ENCODE results near the gene TSLP.

TSLP gene

GRCh38 chr5:111119221-111119620, 47.7 kb downstream of the TSLP start:
- no peak for ATAC-seq
- H3K27ac Mint-ChIP-seq: no peak overlapping the region
- peaks cover 59% of the 10 kb centered on the region for H3K36me3 Mint-ChIP-seq (ENCODE audit: low read depth)
- no peaks in the 10 kb centered on the region for H3K9me3 Mint-ChIP-seq
- no peak overlapping the region for H3K4me3 Mint-ChIP-seq
- H3K27me3 Mint-ChIP-seq: no peaks in the 10 kb centered on the region
- H3K4me1 Mint-ChIP-seq: peaks cover 54% of the 10 kb centered on the region
- no peak for DNase-seq

GRCh38 chr5:111119856-111120255, 48.3 kb downstream of the TSLP start:
- Mint-ChIP-seq H3K27ac (peak overlapping the region; percentile 11), H3K27me3 (no peaks in the 10 kb centered on the region), H3K4me3 (no peak overlapping the region), H3K4me1 (peaks cover 48% of the 10 kb centered on the region), H3K9me3 (no peaks in the 10 kb centered on the region), H3K36me3 (ENCODE audit: low read depth) (peaks cover 60% of the 10 kb centered on the region)
- DNase-seq (no peak), ATAC-seq (peak; percentile 96)

- Mint-ChIP-seq H3K27ac (peak overlapping the region; percentile 62), H3K4me1 (peaks cover 45% of the 10 kb centered on the region), H3K4me3 (no peak overlapping the region), H3K36me3 (ENCODE audit: low read depth) (peaks cover 57% of the 10 kb centered on the region), H3K27me3 (no peaks in the 10 kb centered on the region), H3K9me3 (no peaks in the 10 kb centered on the region)
- DNase-seq (no peak), ATAC-seq (no peak)
These were observed 49.4 kb downstream of the TSLP start for GRCh38 chr5:111120911-111121310.

- Mint-ChIP-seq H3K4me3 (no peak overlapping the region), H3K4me1 (peaks cover 35% of the 10 kb centered on the region), H3K27me3 (no peaks in the 10 kb centered on the region), H3K9me3 (no peaks in the 10 kb centered on the region), H3K27ac (peak overlapping the region; percentile 62), H3K36me3 (ENCODE audit: low read depth) (peaks cover 63% of the 10 kb centered on the region)
- ATAC-seq (no peak), DNase-seq (no peak)
These were observed 50.4 kb downstream of the TSLP start for GRCh38 chr5:111121926-111122325.

GRCh38 chr5:111122398-111122797, 50.9 kb downstream of the TSLP start:
- ATAC-seq (no peak), DNase-seq (no peak)
- Mint-ChIP-seq H3K4me3 (no peak overlapping the region), H3K4me1 (peaks cover 31% of the 10 kb centered on the region), H3K27ac (no peak overlapping the region), H3K9me3 (no peaks in the 10 kb centered on the region), H3K27me3 (no peaks in the 10 kb centered on the region), H3K36me3 (ENCODE audit: low read depth) (peaks cover 62% of the 10 kb centered on the region)

DNA sequence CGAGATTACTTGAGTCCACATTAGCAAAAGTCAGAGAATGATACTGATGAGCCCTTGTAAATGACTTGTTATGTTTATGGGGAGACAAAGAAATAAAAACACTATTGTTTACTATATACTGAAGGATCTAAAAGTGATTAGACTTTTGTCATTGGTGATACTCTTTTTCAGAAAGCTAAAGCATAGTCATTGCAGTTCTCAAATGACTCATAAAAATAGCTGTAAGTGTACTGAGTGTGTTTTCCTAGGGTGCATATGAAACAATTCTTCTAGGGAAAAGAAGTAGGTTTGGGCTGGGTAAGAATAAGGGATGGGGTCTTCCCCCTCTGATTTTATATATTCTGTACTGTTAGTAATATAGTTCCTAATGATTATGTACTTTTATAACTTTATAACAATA, 53.3 kb downstream of the TSLP start:
- H3K36me3 Mint-ChIP-seq (ENCODE audit: low read depth): peaks cover 61% of the 10 kb centered on the region
- H3K9me3 Mint-ChIP-seq: no peaks in the 10 kb centered on the region
- ATAC-seq (no peak), DNase-seq (no peak)
- no peaks in the 10 kb centered on the region for H3K27me3 Mint-ChIP-seq
- peaks cover 19% of the 10 kb centered on the region for H3K4me1 Mint-ChIP-seq
- no peak overlapping the region for H3K27ac Mint-ChIP-seq
- H3K4me3 Mint-ChIP-seq: no peak overlapping the region

DNA sequence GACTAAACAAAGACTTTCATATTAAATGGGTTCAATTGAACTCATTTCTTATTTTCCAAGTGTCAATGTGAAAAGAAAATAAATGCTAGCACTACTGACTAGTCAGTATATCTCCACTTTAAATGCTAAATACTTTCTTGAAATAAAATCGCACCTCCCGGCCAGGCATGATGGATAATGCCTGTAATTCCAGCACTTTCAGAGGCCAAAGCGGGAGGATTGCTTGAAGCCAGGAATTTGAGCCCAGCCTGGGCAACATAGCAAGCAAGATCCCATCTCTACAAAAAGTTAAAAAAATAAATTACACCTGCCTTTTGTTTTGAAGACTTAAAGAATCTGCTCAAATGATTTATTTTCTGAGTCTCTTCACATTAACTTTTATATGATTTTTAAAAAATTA, 55.4 kb downstream of the TSLP start:
- no peaks in the 10 kb centered on the region for H3K9me3 Mint-ChIP-seq
- ATAC-seq (no peak), DNase-seq (no peak)
- no peaks in the 10 kb centered on the region for H3K27me3 Mint-ChIP-seq
- H3K27ac Mint-ChIP-seq: no peak overlapping the region
- H3K4me1 Mint-ChIP-seq: peaks cover 6% of the 10 kb centered on the region
- H3K4me3 Mint-ChIP-seq: no peak overlapping the region
- H3K36me3 Mint-ChIP-seq (ENCODE audit: low read depth): peaks cover 49% of the 10 kb centered on the region

All from activated naive CD8-positive, alpha-beta T cell treated with anti-CD3 and anti-CD28 coated beads, Interleukin-2, amount 50 U/mL, for 24 hours (primary cell).